PC-3 (cell line): ENCODE data around the gene TEDC1. TPM values are rescaled to one million over a fixed set of nuclear protein-coding genes. Genes with fewer than 3 reads are reported as not detected.
"Not testable (repeated sequence)": the region's sequence is repeated elsewhere in the genome, so short reads cannot be mapped to it uniquely, and the experiment has no call there.

Experiments used
- ATAC-seq: fragments of 200-7000 bp; cut with Tn5 transposase; 2 replicates; pipeline ENCODE4 v1.9.1; 2020; ENCODE audit warnings: mild to moderate bottlenecking, moderate library complexity
- BruUV-seq: library from RNA; stranded (reverse); fragments of 400-500 nt; replicated peaks from 2 replicates; lab custom pipeline; 2021; lab: Mats Ljungman, UMichigan
- CTCF ChIA-PET: fragments of 300-600 bp; sonication (Branson Sonifier 250); formaldehyde crosslinking; loops from one replicate; lab custom pipeline; 2022; ENCODE audit warnings: antibody characterized with exemption; lab: Charles Lee
- POLR2A ChIA-PET: fragments of 300-600 bp; sonication (Branson Sonifier 250); formaldehyde crosslinking; loops from one replicate; lab custom pipeline; 2022; ENCODE audit warnings: antibody characterized with exemption; ENCODE audit not compliant: unreplicated experiment; lab: Charles Lee
- DNase-seq: peaks from one replicate; pipeline ENCODE4 v3.0.0-alpha.2; 2015
- H2AFZ ChIP-seq: fragments of 300-600 bp; sonication (generic); 2 replicates; pipeline ENCODE4 v1.6.0; 2016; ENCODE audit warnings: antibody characterized with exemption, low read length
- H3F3A ChIP-seq: fragments of 300-600 bp; sonication (generic); one replicate; pipeline ENCODE4 v1.6.0; 2017; ENCODE audit warnings: antibody characterized with exemption, low read length, control low read depth, mild to moderate bottlenecking; ENCODE audit not compliant: unreplicated experiment
- H3K27ac ChIP-seq: fragments of 300-600 bp; sonication (generic); 2 replicates; pipeline ENCODE4 v1.5.1; 2016; ENCODE audit warnings: mild to moderate bottlenecking, low read length
- H3K27me3 ChIP-seq: fragments of 300-600 bp; sonication (generic); 2 replicates; pipeline ENCODE4 v1.6.1; 2016; ENCODE audit warnings: low read length, mixed read lengths
- H3K36me3 ChIP-seq: fragments of 300-600 bp; sonication (generic); 2 replicates; pipeline ENCODE4 v1.6.1; 2016; ENCODE audit warnings: low read depth, mixed run types, low read length, mixed read lengths
- H3K4me1 ChIP-seq: fragments of 300-600 bp; sonication (generic); 2 replicates; pipeline ENCODE4 v1.5.1; 2016; ENCODE audit warnings: low read length; ENCODE audit not compliant: insufficient read depth
- H3K4me2 ChIP-seq: fragments of 300-600 bp; sonication (generic); 2 replicates; pipeline ENCODE4 v1.6.0; 2016; ENCODE audit warnings: low read length
- H3K4me3 ChIP-seq: fragments of 300-600 bp; sonication (generic); 2 replicates; pipeline ENCODE4 v1.5.1; 2016; ENCODE audit warnings: mild to moderate bottlenecking, low read length, mixed read lengths
- H3K79me2 ChIP-seq: fragments of 300-600 bp; sonication (generic); 2 replicates; pipeline ENCODE4 v1.6.1; 2017; ENCODE audit warnings: low read length, mixed read lengths
- H3K9ac ChIP-seq: fragments of 300-600 bp; sonication (generic); 2 replicates; pipeline ENCODE4 v1.6.0; 2016; ENCODE audit warnings: mild to moderate bottlenecking, low read length
- H3K9me2 ChIP-seq: fragments of 300-600 bp; sonication (generic); replicated peaks from 2 replicates; pipeline ENCODE4 v1.6.1; 2016; ENCODE audit warnings: mixed run types, low read length, mixed read lengths
- H3K9me3 ChIP-seq: fragments of 300-600 bp; sonication (generic); 2 replicates; pipeline ENCODE4 v1.6.1; 2016; ENCODE audit warnings: low read length, mixed read lengths
- H4K20me1 ChIP-seq: fragments of 300-600 bp; sonication (generic); 2 replicates; pipeline ENCODE4 v1.6.1; 2016; ENCODE audit warnings: low read length, mixed read lengths
- EZH2 ChIP-seq: fragments of 300-600 bp; sonication (generic); IDR thresholded peaks from one replicate; pipeline ENCODE4 v1.6.1; 2017; ENCODE audit warnings: antibody characterized with exemption, mild to moderate bottlenecking, low read length; ENCODE audit not compliant: unreplicated experiment
- EZH2phosphoT487 ChIP-seq: fragments of 300-600 bp; sonication (generic); IDR thresholded peaks from 2 replicates; pipeline ENCODE4 v1.6.1; 2018; ENCODE audit warnings: mild to moderate bottlenecking, antibody characterized with exemption, low read length, borderline replicate concordance
- intact Hi-C: fragments of 100-400 bp; cut with micrococcal nuclease; formaldehyde crosslinking; loops from 2 replicates; pipeline ENCODE4 v1.9.0; 2023
- total RNA-seq: library from RNA; depleted of rRNA; stranded (reverse); fragments of >200 nt; gene quantifications from 2 replicates; pipeline ENCODE4 v1.2.3, GENCODE V29; 2014
- TF ChIP-seq, protein P1 (sequence below): fragments of 300-600 bp; sonication (generic); conservative IDR thresholded peaks from 2 replicates; pipeline ENCODE4 v1.5.1; 2017; ENCODE audit warnings: antibody characterized with exemption, low read depth, mild to moderate bottlenecking, low read length

The TEDC1 gene
- total RNA-seq, 1 experiment from 2014 or later = 66.7 TPM

DNA sequence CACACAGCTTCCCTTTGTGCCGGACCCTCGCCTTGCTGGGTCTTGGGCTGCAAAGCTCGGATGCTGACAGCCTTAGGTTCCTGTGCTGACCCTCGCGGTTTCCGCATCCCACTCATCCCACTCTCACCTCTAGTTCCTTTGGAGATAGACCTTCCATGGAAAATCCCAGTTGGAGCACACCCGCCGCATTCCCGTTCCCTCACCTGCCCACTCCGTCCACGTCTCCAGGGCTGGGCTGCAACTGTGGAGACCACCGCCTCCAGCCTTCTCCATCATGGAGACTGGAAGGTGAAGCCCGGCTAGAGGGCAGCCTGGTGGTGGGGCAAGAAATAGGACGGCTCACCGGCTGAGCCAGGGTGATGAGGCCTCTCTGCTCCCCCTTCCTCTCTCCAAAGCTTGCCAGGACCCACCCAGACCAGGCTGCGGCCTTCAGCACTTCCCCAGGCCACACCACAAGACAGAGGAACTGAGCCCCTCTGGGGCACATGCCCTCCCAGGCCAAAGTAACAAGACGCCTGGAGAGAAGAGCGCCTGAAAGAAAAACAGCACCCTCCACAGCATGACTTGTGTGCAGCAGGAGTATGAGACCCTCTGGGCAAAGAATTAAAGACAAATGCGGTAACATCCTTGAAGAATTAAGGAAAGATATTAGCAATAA, 50.3 kb downstream of the TEDC1 start:
- Histone ChIP-seq H3K36me3 (no peaks in the 10 kb centered on the region; the same call in 1 of the 2 replicates), H3K27ac (no peak overlapping the region), H3K4me1 (peaks cover 5% of the 10 kb centered on the region), H3K9ac (no peak overlapping the region), H2AFZ (no peak overlapping the region), H3K4me2 (no peak overlapping the region), H3F3A (no peaks in the 10 kb centered on the region), H4K20me1 (no peaks in the 10 kb centered on the region), H3K27me3 (peaks cover 19% of the 10 kb centered on the region), H3K9me2 (no peaks in the 10 kb centered on the region), H3K4me3 (no peak overlapping the region), H3K9me3 (no peaks in the 10 kb centered on the region), H3K79me2 (no peaks in the 10 kb centered on the region)
- intact Hi-C loops = no loop called here
- no peak for ATAC-seq
- DNase-seq = no peak
- TF ChIP-seq EZH2 = no peak
- TF ChIP-seq, protein P1, sequence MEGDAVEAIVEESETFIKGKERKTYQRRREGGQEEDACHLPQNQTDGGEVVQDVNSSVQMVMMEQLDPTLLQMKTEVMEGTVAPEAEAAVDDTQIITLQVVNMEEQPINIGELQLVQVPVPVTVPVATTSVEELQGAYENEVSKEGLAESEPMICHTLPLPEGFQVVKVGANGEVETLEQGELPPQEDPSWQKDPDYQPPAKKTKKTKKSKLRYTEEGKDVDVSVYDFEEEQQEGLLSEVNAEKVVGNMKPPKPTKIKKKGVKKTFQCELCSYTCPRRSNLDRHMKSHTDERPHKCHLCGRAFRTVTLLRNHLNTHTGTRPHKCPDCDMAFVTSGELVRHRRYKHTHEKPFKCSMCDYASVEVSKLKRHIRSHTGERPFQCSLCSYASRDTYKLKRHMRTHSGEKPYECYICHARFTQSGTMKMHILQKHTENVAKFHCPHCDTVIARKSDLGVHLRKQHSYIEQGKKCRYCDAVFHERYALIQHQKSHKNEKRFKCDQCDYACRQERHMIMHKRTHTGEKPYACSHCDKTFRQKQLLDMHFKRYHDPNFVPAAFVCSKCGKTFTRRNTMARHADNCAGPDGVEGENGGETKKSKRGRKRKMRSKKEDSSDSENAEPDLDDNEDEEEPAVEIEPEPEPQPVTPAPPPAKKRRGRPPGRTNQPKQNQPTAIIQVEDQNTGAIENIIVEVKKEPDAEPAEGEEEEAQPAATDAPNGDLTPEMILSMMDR = no peak
- TF ChIP-seq EZH2phosphoT487 = no peak
- POLR2A ChIA-PET = no interaction called here
- CTCF ChIA-PET = no interaction called here
- BruUV-seq = no TSS peak

DNA sequence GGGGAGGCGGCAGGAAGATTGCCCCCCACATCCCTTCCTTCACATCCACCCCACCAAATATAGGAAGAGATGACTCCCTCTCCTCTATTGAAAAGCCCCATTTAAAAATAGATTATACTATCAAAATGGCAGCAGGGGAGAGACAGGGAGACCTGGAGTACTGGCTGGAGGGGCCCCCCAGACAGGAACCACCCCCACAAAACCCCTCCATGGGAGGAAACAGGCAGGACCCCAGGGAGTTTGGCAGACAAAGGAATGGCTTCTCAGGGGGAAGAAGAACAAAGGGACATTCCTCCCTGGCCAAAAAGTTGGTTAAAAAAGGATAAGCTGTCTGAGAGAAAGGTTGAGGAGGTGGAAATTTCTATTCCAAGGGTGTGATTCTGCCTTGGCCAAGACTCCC, 54.6 kb downstream of the TEDC1 start:
- POLR2A ChIA-PET, H3K79me2 ChIP-seq, intact Hi-C loops, H3K9me2 ChIP-seq, H3K4me2 ChIP-seq, H4K20me1 ChIP-seq, H3K9ac ChIP-seq, H3K4me3 ChIP-seq, H3K27ac ChIP-seq, CTCF ChIA-PET, H3K36me3 ChIP-seq, H3K4me1 ChIP-seq, DNase-seq, ATAC-seq, H3F3A ChIP-seq, H3K9me3 ChIP-seq, H2AFZ ChIP-seq, BruUV-seq: not testable (repeated sequence)
- H3K27me3 ChIP-seq = peaks cover 12% of the 10 kb centered on the region; the same call in 1 of the 2 replicates

- H3K4me1 ChIP-seq, BruUV-seq, ATAC-seq, POLR2A ChIA-PET, H3K79me2 ChIP-seq, CTCF ChIA-PET, H3K9me2 ChIP-seq, H4K20me1 ChIP-seq, H3K36me3 ChIP-seq, H3K9me3 ChIP-seq, H3F3A ChIP-seq, H3K27ac ChIP-seq, H3K4me2 ChIP-seq, DNase-seq, H2AFZ ChIP-seq, H3K9ac ChIP-seq, intact Hi-C loops, H3K4me3 ChIP-seq: not testable (repeated sequence)
- H3K27me3 ChIP-seq = peaks cover 12% of the 10 kb centered on the region; the same call in 1 of the 2 replicates
Measured at GRCh38 chr14:105546410-105546809, 55.4 kb downstream of the TEDC1 start.

- H3K36me3 ChIP-seq, H3K9me3 ChIP-seq, ATAC-seq, intact Hi-C loops, H3K27ac ChIP-seq, H3K4me3 ChIP-seq, DNase-seq, BruUV-seq, H2AFZ ChIP-seq, H3F3A ChIP-seq, H4K20me1 ChIP-seq, H3K79me2 ChIP-seq, H3K4me1 ChIP-seq, CTCF ChIA-PET, H3K27me3 ChIP-seq, H3K4me2 ChIP-seq, POLR2A ChIA-PET, H3K9me2 ChIP-seq, H3K9ac ChIP-seq: not testable (repeated sequence)
Measured at GRCh38 chr14:105547072-105547471, 56.0 kb downstream of the TEDC1 start.
